ENCODE data around the gene GALNT7. TPM values are rescaled to one million over a fixed set of nuclear protein-coding genes. Genes with fewer than 3 reads are reported as not detected.

Gene GALNT7
- total RNA-seq, 1 experiment from 2014 or later = 156 TPM

DNA sequence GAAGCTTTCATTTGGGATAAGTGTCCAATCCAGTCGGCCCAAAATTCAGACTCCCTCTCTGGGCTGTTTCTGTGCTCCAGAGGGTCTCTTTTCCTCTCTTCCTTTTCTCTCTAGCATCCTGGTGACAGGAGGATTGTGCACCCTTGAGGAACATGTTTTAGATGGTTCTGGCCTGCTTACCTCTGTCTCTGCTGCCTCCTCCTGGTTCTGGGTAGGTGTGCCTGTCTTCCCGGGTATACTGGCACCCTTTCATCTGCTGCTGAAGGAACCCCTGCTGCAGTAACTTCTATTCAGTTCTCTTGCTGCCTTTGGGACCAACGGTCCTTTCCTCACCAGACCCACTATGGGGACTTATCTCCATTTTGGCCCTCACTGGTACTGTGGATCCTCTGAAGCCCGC, 112.4 kb downstream of the GALNT7 start:
- no peak overlapping the region for H3K27ac ChIP-seq (ENCODE audit: low read length)
- ChIA-PET POLR2A (interaction anchor here (0.5 kb wide), 1 partner anchor 112 kb away, joined by 5 read pairs; the partner anchor contains the start of gene GALNT7), CTCF (no interaction called here)
- no peaks in the 10 kb centered on the region; the same call in 1 of the 2 replicates for H3K36me3 ChIP-seq (ENCODE audit: control insufficient read depth, insufficient read depth, low read length)
- in situ Hi-C loops (cut with HindIII; ENCODE audit: low pct_unique_long_range_greater_than_20kb, low sequenced_read_pairs) = no loop called here
- no peak for DNase-seq (ENCODE audit: low read depth, low spot score)
- peaks cover 21% of the 10 kb centered on the region; the same call in 1 of the 2 replicates for H3K9me3 ChIP-seq (ENCODE audit: control insufficient read depth, insufficient read depth, low read depth, low read length)
- no peaks in the 10 kb centered on the region for H3K27me3 ChIP-seq (ENCODE audit: control insufficient read depth, insufficient read depth, low read length)
- TF ChIP-seq POLR2AphosphoS5 (IDR thresholded peaks at IDR 0.05; ENCODE audit: low read depth, low read length) (no peak), REST (IDR thresholded peaks at IDR 0.05; ENCODE audit: insufficient read depth in 1 of 2, low read depth in 2 of 2, low read length in 1 of 2) (no peak), SIN3A (IDR thresholded peaks at IDR 0.05; ENCODE audit: borderline replicate concordance, insufficient read depth, low read depth, low read length) (no peak), TCF7L2 (IDR thresholded peaks at IDR 0.05; ENCODE audit: low read depth, low read length) (no peak)
- TF ChIP-seq, protein P1, sequence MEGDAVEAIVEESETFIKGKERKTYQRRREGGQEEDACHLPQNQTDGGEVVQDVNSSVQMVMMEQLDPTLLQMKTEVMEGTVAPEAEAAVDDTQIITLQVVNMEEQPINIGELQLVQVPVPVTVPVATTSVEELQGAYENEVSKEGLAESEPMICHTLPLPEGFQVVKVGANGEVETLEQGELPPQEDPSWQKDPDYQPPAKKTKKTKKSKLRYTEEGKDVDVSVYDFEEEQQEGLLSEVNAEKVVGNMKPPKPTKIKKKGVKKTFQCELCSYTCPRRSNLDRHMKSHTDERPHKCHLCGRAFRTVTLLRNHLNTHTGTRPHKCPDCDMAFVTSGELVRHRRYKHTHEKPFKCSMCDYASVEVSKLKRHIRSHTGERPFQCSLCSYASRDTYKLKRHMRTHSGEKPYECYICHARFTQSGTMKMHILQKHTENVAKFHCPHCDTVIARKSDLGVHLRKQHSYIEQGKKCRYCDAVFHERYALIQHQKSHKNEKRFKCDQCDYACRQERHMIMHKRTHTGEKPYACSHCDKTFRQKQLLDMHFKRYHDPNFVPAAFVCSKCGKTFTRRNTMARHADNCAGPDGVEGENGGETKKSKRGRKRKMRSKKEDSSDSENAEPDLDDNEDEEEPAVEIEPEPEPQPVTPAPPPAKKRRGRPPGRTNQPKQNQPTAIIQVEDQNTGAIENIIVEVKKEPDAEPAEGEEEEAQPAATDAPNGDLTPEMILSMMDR (IDR thresholded peaks at IDR 0.05) = no peak
- peaks cover 3% of the 10 kb centered on the region; the same call in 1 of the 2 replicates for H3K4me1 ChIP-seq (ENCODE audit: control insufficient read depth, insufficient read depth, low read length)
- BruUV-seq (replicated peaks) = no TSS peak
- H3K4me3 ChIP-seq (ENCODE audit: low read depth in 2 of 2, low read length in 2 of 2) = no peak overlapping the region
- ATAC-seq = peak; percentile 72
- intact Hi-C loops (cut with micrococcal nuclease; ENCODE audit: unreplicated experiment) = no loop called here

DNA sequence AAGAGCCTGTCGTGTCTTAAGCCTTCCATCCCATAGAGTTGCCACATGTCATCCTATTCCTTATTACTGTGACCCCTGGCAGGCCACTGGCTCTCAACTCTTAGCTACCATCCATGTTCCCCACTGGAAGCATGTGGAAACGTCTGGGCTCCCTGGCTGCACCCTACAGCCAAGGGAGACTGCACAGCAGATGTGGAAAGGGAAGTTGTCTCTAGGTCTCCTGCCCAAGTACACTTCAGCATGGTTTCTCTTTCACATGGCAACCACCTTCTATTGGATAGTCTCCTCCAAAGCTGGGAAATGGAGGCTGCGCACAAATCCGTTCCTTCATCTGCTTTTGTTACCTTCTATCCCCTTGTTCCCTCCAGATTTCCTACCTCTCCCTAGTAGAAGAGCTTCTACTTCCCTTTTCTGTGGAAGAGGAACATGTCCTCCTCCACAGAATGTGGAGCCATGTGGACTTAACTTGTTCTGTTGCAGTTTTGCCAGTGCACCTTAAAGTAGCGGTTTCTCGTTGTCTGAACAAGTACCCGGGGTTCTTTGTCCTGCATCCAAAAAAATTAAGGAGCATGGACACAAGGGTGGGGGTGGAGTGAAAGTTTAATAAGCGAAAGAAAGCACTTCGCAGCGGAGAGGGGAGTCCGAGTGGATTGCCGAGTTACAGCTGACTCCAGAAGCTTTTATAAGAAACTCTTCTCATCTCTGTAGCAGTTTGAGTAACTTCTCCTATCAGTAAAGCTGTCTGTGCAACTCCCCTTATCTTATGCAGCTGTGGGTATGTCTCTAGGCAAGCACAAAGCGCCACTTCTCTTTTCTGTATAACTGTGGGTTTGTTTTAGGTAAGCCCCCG, 113.0 kb downstream of the GALNT7 start:
- intact Hi-C loops (cut with micrococcal nuclease; ENCODE audit: unreplicated experiment) = no loop called here
- H3K36me3 ChIP-seq (ENCODE audit: control insufficient read depth, insufficient read depth, low read length) = no peaks in the 10 kb centered on the region; the same call in 1 of the 2 replicates
- no peak overlapping the region for H3K4me3 ChIP-seq (ENCODE audit: low read depth in 2 of 2, low read length in 2 of 2)
- no TSS peak for BruUV-seq (replicated peaks)
- no peaks in the 10 kb centered on the region for H3K27me3 ChIP-seq (ENCODE audit: control insufficient read depth, insufficient read depth, low read length)
- H3K4me1 ChIP-seq (ENCODE audit: control insufficient read depth, insufficient read depth, low read length) = peaks cover 3% of the 10 kb centered on the region; the same call in 1 of the 2 replicates
- TF ChIP-seq TCF7L2 (IDR thresholded peaks at IDR 0.05; ENCODE audit: low read depth, low read length) (no peak), POLR2AphosphoS5 (IDR thresholded peaks at IDR 0.05; ENCODE audit: low read depth, low read length) (no peak), SIN3A (IDR thresholded peaks at IDR 0.05; ENCODE audit: borderline replicate concordance, insufficient read depth, low read depth, low read length) (no peak), REST (IDR thresholded peaks at IDR 0.05; ENCODE audit: insufficient read depth in 1 of 2, low read depth in 2 of 2, low read length in 1 of 2) (no peak)
- TF ChIP-seq, protein P1 (IDR thresholded peaks at IDR 0.05) = no peak
- ChIA-PET POLR2A (no interaction called here), CTCF (no interaction called here)
- in situ Hi-C loops (cut with HindIII; ENCODE audit: low pct_unique_long_range_greater_than_20kb, low sequenced_read_pairs) = no loop called here
- peaks cover 25% of the 10 kb centered on the region; the same call in 1 of the 2 replicates for H3K9me3 ChIP-seq (ENCODE audit: control insufficient read depth, insufficient read depth, low read depth, low read length)
- peak; percentile 30; the same call in 1 of the 2 replicates for ATAC-seq
- DNase-seq (ENCODE audit: low read depth, low spot score) = no peak
- H3K27ac ChIP-seq (ENCODE audit: low read length) = peak overlapping the region; percentile 9; the same call in 1 of the 2 replicates
